ENCODE data around the gene PPM1N. TPM values are rescaled to one million over a fixed set of nuclear protein-coding genes. Genes with fewer than 3 reads are reported as not detected.

Gene PPM1N, protein sequence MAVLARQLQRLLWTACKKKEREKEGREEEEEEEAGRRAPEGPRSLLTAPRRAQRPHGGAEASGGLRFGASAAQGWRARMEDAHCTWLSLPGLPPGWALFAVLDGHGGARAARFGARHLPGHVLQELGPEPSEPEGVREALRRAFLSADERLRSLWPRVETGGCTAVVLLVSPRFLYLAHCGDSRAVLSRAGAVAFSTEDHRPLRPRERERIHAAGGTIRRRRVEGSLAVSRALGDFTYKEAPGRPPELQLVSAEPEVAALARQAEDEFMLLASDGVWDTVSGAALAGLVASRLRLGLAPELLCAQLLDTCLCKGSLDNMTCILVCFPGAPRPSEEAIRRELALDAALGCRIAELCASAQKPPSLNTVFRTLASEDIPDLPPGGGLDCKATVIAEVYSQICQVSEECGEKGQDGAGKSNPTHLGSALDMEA
- total RNA-seq = 1.3 and 1.5 TPM in 2 replicates

DNA sequence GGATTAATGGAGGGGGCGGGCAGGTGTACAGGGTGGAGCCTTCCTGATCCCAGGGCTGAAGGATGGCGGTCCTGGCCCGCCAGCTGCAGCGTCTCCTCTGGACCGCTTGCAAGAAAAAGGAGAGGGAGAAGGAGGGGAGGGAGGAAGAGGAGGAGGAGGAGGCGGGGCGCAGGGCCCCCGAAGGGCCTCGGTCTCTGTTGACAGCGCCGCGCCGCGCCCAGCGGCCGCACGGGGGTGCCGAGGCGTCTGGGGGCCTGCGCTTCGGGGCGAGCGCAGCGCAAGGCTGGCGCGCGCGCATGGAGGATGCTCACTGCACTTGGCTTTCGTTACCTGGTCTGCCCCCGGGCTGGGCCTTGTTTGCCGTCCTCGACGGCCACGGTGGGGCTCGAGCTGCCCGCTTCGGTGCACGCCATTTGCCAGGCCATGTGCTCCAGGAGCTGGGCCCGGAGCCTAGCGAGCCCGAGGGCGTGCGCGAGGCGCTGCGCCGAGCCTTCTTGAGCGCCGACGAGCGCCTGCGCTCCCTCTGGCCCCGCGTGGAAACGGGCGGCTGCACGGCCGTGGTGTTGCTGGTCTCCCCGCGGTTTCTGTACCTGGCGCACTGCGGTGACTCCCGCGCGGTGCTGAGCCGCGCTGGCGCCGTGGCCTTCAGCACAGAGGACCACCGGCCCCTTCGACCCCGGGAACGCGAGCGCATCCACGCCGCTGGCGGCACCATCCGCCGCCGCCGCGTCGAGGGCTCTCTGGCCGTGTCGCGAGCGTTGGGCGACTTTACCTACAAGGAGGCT, at the start of gene PPM1N:
TSS of gene PPM1N (plus strand) at position 33 of the 785 bp plus-strand sequence. CDS start at position 63, 30 bp downstream.
- intact Hi-C loops (cut with micrococcal nuclease) = no loop called here

DNA sequence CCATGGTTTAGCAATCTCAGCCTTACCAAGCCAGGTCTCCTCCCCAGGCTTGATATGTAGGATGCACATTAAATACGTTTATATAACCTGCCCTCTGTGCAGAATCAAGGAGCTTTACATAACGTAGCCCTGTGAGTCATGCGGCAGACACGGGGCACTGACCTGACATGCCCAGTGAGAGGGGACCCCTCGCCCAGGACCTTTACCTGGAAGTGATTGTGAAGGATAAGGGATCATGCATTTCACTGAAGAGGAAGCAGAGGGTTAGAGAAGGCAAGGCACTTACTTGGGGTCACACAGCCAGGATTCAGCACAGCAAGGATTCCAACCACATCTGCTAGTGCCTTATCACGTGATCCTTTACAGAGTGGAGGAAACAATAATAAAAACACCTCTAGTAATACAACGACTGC, 49.4 kb upstream of the PPM1N start:
- intact Hi-C loops (cut with micrococcal nuclease) = no loop called here

DNA sequence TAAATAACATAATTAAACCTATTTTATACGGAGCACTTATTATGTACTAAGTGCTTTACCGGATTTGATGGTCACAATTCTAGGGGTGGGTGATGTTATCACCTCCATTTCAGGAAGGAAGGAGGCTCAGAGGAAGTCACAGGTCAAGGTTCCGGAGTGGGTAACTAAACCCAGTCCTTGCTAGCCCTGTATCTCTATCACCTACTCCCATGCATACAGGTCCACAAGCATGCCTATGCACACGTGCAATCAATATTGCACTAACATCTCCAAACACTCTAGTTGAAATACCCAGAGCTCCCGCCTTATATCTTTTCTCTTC, 48.3 kb upstream of the PPM1N start:
- intact Hi-C loops (cut with micrococcal nuclease) = loop anchor here (1.0 kb wide), 1 partner anchor 28 kb away; no protein-coding TSS in a partner anchor

DNA sequence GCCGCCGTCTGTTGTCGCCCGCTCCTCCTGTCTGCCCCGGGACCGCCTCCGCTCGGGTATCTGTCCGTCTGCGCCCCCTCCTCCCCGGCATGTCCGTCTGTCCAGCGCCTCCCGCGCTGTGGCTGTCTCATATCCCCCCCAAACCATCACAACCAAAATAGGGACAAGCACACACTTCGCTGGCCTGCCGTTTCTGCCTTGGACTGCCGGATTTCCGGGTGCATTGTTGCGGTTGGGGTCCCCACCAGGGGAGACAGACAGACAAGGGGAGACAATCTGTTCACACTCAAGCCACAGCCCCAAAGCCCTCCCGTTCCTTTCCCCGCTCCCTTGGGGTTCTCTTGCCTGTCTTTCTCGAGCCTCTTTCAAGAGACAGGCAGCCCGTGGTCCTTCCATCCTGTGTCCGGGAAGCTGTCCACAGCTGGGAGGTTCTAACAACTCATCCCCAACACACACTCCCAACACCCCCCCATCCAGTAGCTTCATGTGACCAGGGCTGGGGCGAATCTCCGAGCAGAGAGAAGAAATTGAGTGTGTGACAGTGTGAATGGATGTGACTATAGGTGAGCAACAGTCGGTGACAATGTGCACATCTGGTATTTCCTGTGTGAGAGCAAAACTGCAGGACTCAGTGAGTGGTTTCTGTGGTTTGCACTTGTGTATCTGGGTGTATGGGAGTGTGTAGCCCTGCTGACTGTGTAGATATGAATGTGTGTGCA, 47.0 kb upstream of the PPM1N start:
- intact Hi-C loops (cut with micrococcal nuclease) = loop anchor here (1.0 kb wide), 1 partner anchor 16 kb away; the partner anchor contains the start of gene FOSB

DNA sequence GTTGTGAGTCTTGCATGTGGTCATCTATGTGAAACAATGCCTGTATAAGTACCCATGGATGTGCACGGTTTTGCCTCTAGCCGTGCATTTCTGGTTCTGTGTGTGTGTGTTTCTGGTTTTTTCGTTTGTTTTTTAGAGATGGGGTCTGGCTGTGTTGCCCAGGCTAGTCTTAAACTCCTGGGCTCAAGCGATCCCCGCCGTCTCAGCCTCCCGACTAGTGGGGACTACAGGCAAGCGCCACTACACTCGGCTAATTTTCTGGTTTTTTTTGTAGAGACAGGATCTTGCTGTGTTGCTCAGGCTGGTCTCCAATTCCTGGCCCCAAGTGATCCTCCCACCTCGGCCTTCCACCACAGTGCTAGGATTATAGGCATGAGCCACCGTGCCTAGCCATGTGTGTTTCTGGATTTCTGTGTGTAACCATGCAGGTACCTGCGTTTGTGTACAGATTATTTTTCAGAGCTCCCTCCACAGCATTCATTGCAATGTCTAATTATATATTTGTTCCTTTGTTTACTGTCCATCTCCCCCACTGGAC, 46.3 kb upstream of the PPM1N start:
- intact Hi-C loops (cut with micrococcal nuclease) = loop anchor here (1.0 kb wide), 1 partner anchor 15 kb away; the partner anchor contains the start of gene FOSB

DNA sequence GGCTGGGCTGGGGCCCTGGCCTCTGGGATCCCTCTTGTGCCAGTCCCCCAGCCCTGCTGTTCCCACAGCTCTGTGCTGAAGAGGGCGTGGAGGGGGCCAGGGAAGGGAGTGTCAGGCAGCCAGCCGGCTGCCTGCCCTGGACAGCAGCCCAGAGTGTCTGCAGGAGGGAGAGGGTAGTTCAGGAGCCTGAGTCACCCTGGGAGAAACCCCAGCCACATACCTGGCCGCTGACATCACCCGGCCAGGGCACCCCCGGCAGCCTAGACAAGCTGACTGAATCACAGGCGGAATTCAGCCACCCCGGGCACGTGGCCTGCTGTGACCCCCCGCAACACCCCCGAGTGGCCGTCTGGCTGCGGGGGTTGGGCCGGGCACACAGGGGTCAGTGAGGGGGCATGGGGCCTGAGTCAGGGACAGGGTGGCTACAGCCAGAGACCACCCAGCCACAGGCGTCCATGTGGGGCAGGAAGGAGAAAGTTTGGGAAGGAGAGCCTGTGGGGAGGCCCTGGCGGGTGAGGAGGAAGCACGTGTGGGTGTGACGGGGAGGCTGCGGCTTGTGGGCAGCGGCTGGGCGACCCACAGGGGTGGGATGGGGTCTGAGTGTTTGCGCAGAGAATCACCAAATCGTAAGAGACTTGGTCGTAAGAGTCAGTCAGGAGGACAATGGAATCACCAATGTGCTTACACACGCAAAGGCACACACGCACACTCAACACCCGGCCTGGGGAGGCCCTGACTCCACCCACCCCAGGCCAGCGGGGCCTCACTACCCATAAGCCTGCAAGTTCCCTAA, 42.3 kb upstream of the PPM1N start:
- intact Hi-C loops (cut with micrococcal nuclease) = no loop called here

DNA sequence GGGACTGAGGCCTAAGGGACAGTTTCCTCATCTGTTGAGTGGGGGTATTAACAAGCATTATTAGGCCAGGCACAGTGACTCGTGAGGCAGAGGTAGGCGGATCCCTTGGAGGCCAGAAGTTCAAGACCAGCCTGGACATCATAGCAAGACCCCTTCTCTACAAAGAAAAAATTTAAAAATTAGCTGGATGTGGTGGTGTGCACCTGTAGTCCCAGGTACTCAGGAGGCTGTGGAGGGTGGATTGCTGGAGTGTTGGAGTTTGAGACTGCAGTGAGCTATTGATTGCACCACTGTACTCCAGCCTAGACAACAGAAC, 41.8 kb upstream of the PPM1N start:
- intact Hi-C loops (cut with micrococcal nuclease) = no loop called here

DNA sequence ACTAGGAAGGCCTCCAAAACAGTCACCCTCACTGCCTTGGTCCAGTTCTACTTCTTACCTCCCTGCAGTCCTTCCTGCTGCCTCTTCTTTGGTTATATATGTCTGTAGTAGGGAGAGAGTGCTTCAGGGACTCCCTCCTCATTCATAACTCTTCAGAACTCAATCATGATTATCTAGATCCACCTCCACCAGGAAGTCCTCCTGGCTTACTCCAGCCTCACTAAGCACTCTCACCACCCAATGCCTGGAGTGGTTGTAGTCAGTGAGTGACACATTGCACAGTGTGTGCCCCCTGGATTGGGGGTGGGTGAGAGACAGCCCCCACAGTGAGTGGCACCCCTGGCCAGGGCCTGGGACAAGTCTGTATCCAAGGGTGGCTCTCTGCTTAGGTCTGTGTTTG, 40.5 kb upstream of the PPM1N start:
- intact Hi-C loops (cut with micrococcal nuclease) = no loop called here

DNA sequence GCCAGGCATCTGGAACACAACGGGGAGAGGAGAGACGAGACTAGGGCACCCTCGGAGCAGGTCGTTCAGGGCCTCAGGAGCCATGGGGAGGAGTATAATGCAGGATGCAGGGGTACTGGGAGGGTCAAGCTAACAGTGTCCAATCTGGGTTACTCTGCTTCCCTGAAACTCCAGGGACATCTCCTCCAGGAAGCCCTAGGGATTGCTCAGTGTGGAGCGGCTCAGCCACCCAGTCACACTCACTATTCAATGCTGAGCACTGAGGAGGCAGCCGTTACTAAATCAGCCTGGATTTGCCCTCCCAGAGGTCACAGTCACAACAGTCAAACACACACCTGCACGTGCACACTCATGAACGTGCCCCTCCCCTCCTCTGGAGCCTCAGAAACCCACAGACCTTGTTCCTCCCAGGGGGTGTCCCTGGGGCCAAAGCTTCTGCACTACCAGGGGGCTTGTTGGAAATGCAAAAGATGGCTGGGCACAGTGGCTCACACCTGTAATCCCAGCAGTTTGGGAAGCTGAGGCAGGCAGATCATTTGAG, 37.4 kb upstream of the PPM1N start:
- intact Hi-C loops (cut with micrococcal nuclease) = no loop called here

DNA sequence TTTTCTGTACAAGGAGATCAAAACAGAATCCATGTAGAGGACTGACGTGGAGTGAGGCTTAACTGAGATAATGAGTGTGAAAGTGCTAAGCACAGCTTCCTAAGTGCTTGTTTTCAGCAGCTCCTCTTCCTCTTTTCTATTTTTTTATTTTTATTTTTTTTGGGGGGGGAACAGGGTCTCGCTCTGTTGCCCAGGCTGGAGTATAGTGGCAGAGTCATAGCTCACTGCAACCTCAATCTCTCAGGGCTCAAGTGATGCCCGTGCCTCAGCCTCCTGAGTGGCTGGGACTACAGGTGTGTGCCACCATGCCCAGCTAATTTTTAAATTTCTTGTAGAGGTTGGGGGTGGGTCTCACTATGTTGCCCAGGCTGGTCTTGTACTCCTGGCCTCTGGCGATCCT, 36.1 kb upstream of the PPM1N start:
- intact Hi-C loops (cut with micrococcal nuclease) = no loop called here

DNA sequence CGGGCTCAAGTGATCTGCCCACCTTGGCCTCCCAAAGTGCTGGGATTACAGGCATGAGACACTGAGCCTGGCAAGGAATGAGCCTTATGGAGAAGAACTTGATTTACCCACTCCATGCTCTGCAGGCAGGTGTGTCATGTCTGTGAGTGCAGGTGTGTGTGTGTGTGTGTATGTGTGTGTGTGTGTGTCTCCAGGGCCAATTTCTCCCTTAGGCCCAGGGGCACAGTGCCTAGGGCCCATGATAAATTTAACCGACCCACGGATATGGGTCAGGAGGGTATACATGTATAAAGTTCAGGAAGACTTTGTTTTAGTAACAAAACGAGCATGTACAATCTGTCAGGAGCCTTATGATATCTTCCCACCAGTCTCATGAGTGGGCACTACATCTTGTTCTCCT, 35.0 kb upstream of the PPM1N start:
- intact Hi-C loops (cut with micrococcal nuclease) = no loop called here

DNA sequence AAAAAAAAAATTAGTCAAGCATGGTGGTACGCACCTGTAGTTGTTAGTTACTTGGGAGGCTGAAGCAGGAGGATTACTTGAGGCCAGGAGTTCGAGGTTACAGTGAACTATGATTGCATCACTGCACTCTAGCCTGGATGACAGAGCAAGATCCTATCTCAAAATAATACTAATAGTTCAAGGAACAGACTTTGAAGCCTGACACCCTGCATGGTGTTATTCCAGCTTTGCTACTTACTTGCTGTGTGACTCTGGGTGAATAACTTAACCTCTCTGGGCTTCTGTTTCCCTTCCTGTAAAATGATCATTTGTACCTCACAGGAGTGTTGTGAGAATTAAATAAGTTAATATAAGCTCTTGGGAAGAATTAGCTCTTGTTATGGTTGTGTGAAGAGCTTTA, 34.0 kb upstream of the PPM1N start:
- intact Hi-C loops (cut with micrococcal nuclease) = no loop called here

DNA sequence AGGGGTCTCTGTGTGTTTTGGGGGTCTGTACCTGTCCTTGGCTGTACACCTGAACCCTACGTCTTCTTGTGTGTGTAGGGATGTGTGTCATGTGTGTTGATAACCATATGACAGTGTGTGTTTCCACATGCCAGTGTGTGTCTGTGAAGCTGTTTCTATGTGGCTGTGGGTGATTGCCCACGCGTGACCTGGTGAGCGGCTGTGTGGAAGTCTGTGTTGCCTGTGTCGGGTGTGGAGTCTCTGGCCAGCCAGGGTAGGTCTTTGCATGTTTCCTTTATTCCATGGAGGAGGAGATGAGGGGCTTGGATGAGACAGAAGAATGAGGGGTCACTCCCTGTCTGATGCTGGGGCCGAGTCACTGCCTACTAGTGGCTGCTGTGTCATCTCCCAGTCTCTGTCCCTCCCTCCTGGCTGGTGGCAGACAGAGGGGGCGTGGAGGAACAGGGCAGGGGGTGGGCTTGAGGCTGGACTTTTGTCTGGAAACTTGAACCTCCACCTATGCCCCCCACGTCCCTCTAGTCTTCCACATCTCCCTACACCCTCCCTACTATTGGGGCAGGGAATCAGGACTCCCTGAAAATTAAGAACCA, 33.3 kb upstream of the PPM1N start:
- intact Hi-C loops (cut with micrococcal nuclease) = loop anchor here (5.0 kb wide), 1 partner anchor 288 kb away; the partner anchor contains the start of genes BLOC1S3 and TRAPPC6A

DNA sequence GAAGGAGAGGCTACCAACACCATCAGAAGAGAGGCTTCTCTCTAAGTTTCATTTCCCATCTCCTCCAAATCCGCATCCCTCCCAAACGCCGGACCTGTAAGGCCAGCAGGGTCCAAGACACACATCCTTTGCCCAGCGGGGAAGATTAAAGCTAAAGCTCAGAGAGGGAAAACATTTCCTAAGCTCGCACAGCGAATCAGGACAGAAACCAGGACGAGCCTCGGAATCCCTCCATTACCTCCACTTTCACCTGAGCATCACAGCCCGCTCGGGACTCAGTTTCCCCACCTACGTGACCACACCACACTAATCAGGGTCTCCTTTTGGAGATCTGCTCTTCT, 31.2 kb upstream of the PPM1N start:
- intact Hi-C loops (cut with micrococcal nuclease) = loop anchor here (1.0 to 5.0 kb wide), 2 partner anchors 16 to 290 kb away; partner anchors contain the start of genes BLOC1S3 and TRAPPC6A

DNA sequence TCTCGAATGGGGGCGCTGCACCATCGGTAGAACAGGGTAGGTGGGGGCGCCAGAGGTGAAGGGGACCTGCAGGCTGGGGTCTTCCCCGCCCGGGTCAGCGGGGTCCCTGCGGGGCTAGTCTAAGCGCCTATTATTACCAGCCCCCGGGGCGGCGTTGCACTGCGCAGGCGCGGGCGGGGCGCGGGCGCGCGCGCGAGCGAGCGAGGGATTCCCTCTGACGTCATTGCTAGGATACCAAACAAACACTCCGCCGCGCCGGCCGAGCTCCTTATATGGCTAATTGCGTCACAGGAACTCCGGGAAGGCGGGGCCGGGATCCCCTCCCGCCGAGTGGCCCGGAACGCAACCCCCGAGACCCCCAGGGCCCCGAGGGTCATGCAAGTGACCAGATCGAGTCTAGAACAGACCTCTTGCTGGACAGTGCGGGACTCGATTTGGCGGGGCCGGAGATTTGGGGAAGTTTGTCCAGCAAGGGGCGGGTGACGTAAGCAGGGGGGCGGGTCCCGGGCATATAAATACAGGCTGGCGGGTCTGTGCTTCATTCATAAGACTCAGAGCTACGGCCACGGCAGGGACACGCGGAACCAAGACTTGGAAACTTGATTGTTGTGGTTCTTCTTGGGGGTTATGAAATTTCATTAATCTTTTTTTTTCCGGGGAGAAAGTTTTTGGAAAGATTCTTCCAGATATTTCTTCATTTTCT, 30.6 kb upstream of the PPM1N start, which contains the start of gene FOSB:
TSS of gene FOSB (plus strand) at position 541 of the 703 bp plus-strand sequence. CDS start 591 bp downstream, outside the sequence.
- intact Hi-C loops (cut with micrococcal nuclease) = loop anchor here (1.0 to 5.0 kb wide), 3 partner anchors 16 to 290 kb away; partner anchors contain the start of genes BLOC1S3, TRAPPC6A and VASP

DNA sequence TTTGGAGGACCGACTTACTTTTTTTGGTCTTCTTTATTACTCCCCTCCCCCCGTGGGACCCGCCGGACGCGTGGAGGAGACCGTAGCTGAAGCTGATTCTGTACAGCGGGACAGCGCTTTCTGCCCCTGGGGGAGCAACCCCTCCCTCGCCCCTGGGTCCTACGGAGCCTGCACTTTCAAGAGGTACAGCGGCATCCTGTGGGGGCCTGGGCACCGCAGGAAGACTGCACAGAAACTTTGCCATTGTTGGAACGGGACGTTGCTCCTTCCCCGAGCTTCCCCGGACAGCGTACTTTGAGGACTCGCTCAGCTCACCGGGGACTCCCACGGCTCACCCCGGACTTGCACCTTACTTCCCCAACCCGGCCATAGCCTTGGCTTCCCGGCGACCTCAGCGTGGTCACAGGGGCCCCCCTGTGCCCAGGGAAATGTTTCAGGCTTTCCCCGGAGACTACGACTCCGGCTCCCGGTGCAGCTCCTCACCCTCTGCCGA, 30.0 kb upstream of the PPM1N start:
- intact Hi-C loops (cut with micrococcal nuclease) = loop anchor here (2.0 to 5.0 kb wide), 2 partner anchors 39 to 291 kb away; partner anchors contain the start of genes BLOC1S3, TRAPPC6A and VASP

DNA sequence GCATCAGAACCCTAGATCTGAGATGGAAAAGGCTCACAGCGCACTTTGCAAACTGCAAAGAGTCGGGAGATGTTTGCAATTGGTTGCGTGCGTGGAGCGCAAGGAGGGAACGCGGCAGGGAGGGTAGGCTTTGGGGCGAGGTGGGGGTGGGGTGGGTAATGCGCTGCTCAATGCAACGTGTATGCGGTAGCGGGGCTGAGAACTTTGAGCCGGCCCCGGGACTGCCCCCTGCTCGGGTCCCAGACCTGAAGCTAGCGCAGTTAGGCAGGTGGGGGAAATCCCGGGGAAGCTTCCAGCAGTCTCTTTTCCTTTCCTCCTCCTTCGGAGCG, 29.5 kb upstream of the PPM1N start:
- intact Hi-C loops (cut with micrococcal nuclease) = loop anchor here (1.0 to 5.0 kb wide), 3 partner anchors 10 to 291 kb away; partner anchors contain the start of genes BLOC1S3, TRAPPC6A and VASP

DNA sequence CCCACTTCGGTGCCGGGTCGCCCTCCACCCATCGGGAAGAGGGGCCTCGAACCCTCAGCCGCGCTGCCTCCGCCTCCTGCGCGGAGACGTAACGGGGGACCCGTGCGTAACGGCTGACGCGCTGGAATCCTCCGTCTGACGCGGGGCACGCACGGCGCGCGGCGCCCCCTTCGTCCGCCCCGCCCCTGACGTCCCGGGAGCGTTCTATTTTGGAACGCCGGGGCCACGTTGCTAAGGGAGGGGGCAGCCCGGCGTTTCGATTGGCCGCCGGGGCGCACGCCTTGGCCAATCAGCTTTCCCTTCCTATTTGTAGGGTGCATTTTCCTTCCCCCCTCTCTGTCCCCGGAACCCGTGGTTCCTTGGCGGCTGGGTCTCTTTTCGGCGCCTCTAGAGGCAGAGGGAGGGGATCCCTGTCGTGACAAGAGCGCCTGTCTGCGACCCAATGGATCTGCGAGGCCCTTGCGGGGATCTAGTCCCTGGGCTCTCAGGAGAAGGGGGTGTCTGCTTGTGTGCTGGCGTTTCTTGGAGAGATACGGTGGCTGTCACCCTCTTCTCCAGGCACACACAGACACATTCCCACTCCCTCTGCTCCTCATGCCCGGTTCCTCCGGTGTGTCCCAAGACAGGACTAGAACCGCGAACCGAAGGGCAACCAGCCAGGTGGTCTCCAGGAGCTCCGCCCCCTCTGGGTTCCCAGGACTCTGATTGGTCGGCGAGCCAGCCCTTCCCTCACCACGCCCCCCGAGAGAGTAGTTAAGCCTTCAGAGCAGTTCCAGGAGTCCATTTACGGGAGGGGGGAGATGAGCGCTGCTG, 28.9 kb upstream of the PPM1N start:
- intact Hi-C loops (cut with micrococcal nuclease) = loop anchor here (1.0 to 5.0 kb wide), 3 partner anchors 9 to 292 kb away; partner anchors contain the start of genes BLOC1S3, TRAPPC6A and VASP
